T-cell (primary cell): ENCODE data around the gene OTUD3. TPM values are rescaled to one million over a fixed set of nuclear protein-coding genes. Genes with fewer than 3 reads are reported as not detected.

Experiments used
- ATAC-seq, 4 experiments: fragments of 200-7000 bp in 3 of 4; fragments of 150-1000 bp in 1 of 4; cut with Tn5 transposase; replicated peaks in 1 of 4; 1 replicate in 3 of 4; 2 replicates in 1 of 4; pipeline ENCODE4 v1.10.0; 2021; ENCODE audit warnings: moderate library complexity in 3 of 4, mild to moderate bottlenecking in 2 of 4, moderate number of reproducible peaks in 1 of 4
- CTCF ChIA-PET, 2 donors: fragments of 300-600 bp; sonication (Branson Sonifier 250); formaldehyde crosslinking; loops; one replicate each; lab custom pipeline; 2022; ENCODE audit warnings: antibody characterized with exemption in 2 of 2; lab: Charles Lee
- POLR2A ChIA-PET, 2 donors: fragments of 300-600 bp; sonication (Branson Sonifier 250); formaldehyde crosslinking; loops; one replicate each; lab custom pipeline; 2022; ENCODE audit warnings: antibody characterized with exemption in 2 of 2; lab: Charles Lee
- DNase-seq, 35 experiments: peaks; one replicate each; pipeline versions ENCODE4 v3.0.0 to v3.0.0-alpha.2; 2013 to 2023
- H3K27ac ChIP-seq: one replicate; pipeline ENCODE4 v1.5.1; 2013; ENCODE audit warnings: low read length
- H3K27me3 ChIP-seq, 2 experiments: replicated peaks in 1 of 2; 1 replicate in 1 of 2; 2 replicates in 1 of 2; pipeline versions ENCODE4 v1.6.1 to v1.7.0; 2013; ENCODE audit warnings: low read length in 1 of 2, mixed read lengths in 1 of 2; ENCODE audit not compliant: control insufficient read depth in 2 of 2, insufficient read depth in 2 of 2; ENCODE audit errors: extremely low read depth in 1 of 2
- H3K36me3 ChIP-seq, 2 donors: 1 replicate in 1 of 2; 2 replicates in 1 of 2; pipeline versions ENCODE4 v1.6.1 to v1.7.0; 2013; ENCODE audit warnings: low read length in 1 of 2; ENCODE audit not compliant: control insufficient read depth in 2 of 2, insufficient read depth in 1 of 2; ENCODE audit errors: extremely low read depth in 1 of 2
- H3K4me1 ChIP-seq, 2 experiments: 1 replicate in 1 of 2; 2 replicates in 1 of 2; pipeline versions ENCODE4 v1.6.1 to v1.7.0; 2013; ENCODE audit warnings: low read length in 2 of 2, mixed read lengths in 1 of 2; ENCODE audit not compliant: insufficient read depth in 2 of 2, control insufficient read depth in 1 of 2; ENCODE audit errors: extremely low read depth in 1 of 2
- H3K4me3 ChIP-seq, 2 donors: 1 replicate in 1 of 2; 2 replicates in 1 of 2; pipeline versions ENCODE4 v1.5.1 to v1.7.0; 2013; ENCODE audit warnings: mild to moderate bottlenecking in 2 of 2, low read length in 1 of 2, moderate library complexity in 1 of 2; ENCODE audit not compliant: control insufficient read depth in 1 of 2; ENCODE audit errors: extremely low read depth in 1 of 2
- H3K9me3 ChIP-seq: 2 replicates; pipeline ENCODE4 v1.7.0; 2013
- H3K27ac Mint-ChIP-seq, 2 donors: one replicate each; pipeline ENCODE4 v1.8.0; 2020 to 2021; ENCODE audit warnings: mild to moderate bottlenecking in 2 of 2, mixed read lengths in 2 of 2
- H3K27me3 Mint-ChIP-seq, 2 donors: one replicate each; pipeline ENCODE4 v1.8.0; 2021 to 2022; ENCODE audit warnings: mixed read lengths in 2 of 2
- H3K36me3 Mint-ChIP-seq: one replicate; pipeline ENCODE4 v1.8.0; 2021; ENCODE audit warnings: mixed read lengths
- H3K4me1 Mint-ChIP-seq, 3 donors: one replicate each; pipeline ENCODE4 v1.8.0; 2020 to 2022; ENCODE audit warnings: mixed read lengths in 3 of 3, mild to moderate bottlenecking in 1 of 3
- H3K4me3 Mint-ChIP-seq, 3 donors: one replicate each; pipeline ENCODE4 v1.8.0; 2020 to 2022; ENCODE audit warnings: mild to moderate bottlenecking in 3 of 3, mixed read lengths in 3 of 3, moderate library complexity in 3 of 3
- H3K9me3 Mint-ChIP-seq, 3 donors: one replicate each; pipeline ENCODE4 v1.8.0; 2020 to 2022; ENCODE audit warnings: mixed read lengths in 3 of 3
- WGBS: methylation state at CpG from one replicate; pipeline ENCODE4 v1.1.5; 2013; ENCODE audit warnings: missing lambda C conversion rate; ENCODE audit not compliant: insufficient coverage; 5-methylcytosine and 5-hydroxymethylcytosine counted together
- total RNA-seq, 35 experiments: library from RNA in 6 of 35; stranded (reverse) in 6 of 35; fragments of 120-200 nt in 1 of 35; gene quantifications; one replicate each; pipeline versions ENCODE4 v1.2.1 to v1.2.4 and lab custom pipeline; 2013 to 2026

The OTUD3 gene
- total RNA-seq, 5 donors from 2014 or later (not counting 1 experiment from before 2014, with no cell fraction given), result 10.6 to 20.4 (median 13.6) TPM

DNA sequence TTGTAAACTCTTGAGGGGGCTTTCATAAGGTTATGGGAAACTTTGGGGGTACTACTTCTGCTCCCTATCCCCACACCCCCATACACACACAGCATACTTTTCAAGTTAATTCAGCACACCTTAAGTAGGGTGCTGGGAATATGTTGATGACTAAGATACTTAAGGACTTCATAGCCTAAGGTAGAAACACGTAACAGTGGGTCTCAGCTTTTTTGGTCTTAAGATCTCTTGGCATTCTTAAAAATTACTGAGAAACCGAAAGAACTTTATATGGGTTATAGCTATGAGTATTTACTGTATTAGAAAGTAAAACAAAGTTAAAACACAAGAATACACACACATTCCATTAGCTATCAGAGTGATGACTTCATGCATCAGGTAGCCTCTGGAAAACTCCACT is 2.1 kb downstream of the OTUD3 start:
- Histone ChIP-seq H3K9me3 (no peaks in the 10 kb centered on the region), H3K36me3 (peaks cover 0 to 3% of the 10 kb centered on the region in 2 donors), H3K27ac (no peak overlapping the region), H3K4me3 (no peak overlapping the region), H3K27me3 (peaks cover 0 to 1% of the 10 kb centered on the region in 2 experiments), H3K4me1 (peaks cover 3 to 24% of the 10 kb centered on the region in 2 experiments)
- ATAC-seq (no peak), DNase-seq (no peak)
- Mint-ChIP-seq H3K27ac (no peak overlapping the region), H3K36me3 (no peaks in the 10 kb centered on the region), H3K4me1 (peaks cover 52 to 62% (median 56%) of the 10 kb centered on the region in 3 donors), H3K4me3 (peak overlapping the region in 2 of 3 donors; percentile 81 to 82), H3K27me3 (peaks cover 0 to 3% of the 10 kb centered on the region in 2 donors), H3K9me3 (no peaks in the 10 kb centered on the region)
- ChIA-PET CTCF (no interaction called here), POLR2A (no interaction called here)
- WGBS, result no CpG with 5 or more reads among the region's 2 CpGs

DNA sequence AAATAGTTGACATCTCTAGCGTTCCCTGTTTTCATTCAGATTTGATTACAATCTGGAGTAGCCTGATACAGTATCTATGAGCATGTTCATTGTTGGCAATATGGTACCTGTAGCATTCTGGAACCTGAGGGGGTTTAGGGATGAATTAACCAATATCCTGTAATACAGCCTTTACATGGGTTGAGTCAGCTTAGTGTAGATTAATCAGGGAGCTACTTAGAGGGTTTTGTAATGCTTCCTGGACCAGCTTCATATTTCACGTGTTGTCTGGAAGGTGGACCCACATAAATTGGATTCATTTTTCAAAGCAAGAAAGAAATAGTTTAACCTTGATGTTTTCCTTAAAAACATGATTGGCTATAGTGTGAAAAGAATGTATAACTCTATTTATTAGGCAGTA is 3.6 kb downstream of the OTUD3 start:
- Mint-ChIP-seq H3K4me3 (no peak overlapping the region), H3K9me3 (no peaks in the 10 kb centered on the region), H3K36me3 (peaks cover 3% of the 10 kb centered on the region), H3K4me1 (peaks cover 52 to 71% (median 57%) of the 10 kb centered on the region in 3 donors), H3K27ac (no peak overlapping the region), H3K27me3 (no peaks in the 10 kb centered on the region)
- Histone ChIP-seq H3K4me1 (peaks cover 3 to 24% of the 10 kb centered on the region in 2 experiments), H3K9me3 (no peaks in the 10 kb centered on the region), H3K27me3 (no peaks in the 10 kb centered on the region), H3K4me3 (no peak overlapping the region), H3K27ac (no peak overlapping the region), H3K36me3 (peaks cover 0 to 3% of the 10 kb centered on the region in 2 donors)
- ChIA-PET CTCF (no interaction called here), POLR2A (no interaction called here)
- WGBS, result no CpG with 5 or more reads among the region's 2 CpGs
- DNase-seq, result no peak
- ATAC-seq, result no peak

DNA sequence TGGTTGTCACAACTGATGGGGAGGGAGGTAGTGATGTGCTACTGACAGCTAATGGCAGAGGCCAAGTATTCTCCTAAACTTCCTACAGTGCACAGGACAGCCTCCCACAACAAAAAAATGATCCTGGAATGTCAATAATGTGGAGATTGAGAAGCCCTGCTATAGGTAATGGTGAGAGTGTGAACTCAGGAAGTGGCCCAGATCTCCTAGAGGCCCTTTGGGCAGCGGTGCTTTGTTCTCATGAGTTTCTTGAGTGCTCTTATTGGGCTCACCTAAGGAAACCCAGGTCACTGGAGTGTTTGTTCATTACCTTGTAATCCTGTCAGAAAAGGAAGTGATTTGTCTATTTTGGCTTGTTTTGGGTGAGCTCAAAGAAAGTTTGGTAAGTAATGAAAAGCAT is 5.9 kb downstream of the OTUD3 start:
- POLR2A ChIA-PET, result no interaction called here
- Histone ChIP-seq H3K27me3 (no peaks in the 10 kb centered on the region), H3K4me1 (peaks cover 3 to 15% of the 10 kb centered on the region in 2 experiments), H3K4me3 (no peak overlapping the region), H3K27ac (no peak overlapping the region), H3K36me3 (peaks cover 6 to 23% of the 10 kb centered on the region in 2 donors), H3K9me3 (no peaks in the 10 kb centered on the region)
- Mint-ChIP-seq H3K9me3 (no peaks in the 10 kb centered on the region), H3K27me3 (no peaks in the 10 kb centered on the region), H3K4me1 (peaks cover 49 to 64% (median 50%) of the 10 kb centered on the region in 3 donors), H3K27ac (no peak overlapping the region), H3K4me3 (no peak overlapping the region), H3K36me3 (peaks cover 20% of the 10 kb centered on the region)
- 57% methylated on average over 1 of the region's 1 CpG for WGBS
- DNase-seq, result no peak
- CTCF ChIA-PET, result no interaction called here
- no peak for ATAC-seq

DNA sequence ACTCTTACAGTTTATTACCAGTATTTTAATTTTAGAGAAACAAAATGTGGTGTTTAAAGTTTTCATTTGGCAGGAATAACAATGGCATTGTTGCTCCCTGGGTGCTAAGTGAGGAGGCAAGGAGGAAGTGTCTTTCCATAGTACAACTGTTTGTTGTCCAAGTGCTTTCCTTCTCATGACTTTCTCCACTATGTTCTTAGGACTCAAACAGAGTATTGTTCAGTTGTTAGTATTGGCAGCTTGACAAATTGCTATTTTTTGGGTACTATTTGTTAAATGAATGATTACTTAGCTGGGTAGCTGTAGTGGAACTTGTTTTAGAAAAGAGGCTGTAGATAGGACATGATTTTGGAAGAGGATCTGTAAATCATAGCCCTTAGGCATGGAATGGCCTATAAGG is 7.5 kb downstream of the OTUD3 start:
- Histone ChIP-seq H3K4me3 (no peak overlapping the region), H3K9me3 (no peaks in the 10 kb centered on the region), H3K4me1 (peaks cover 0 to 5% of the 10 kb centered on the region in 2 experiments), H3K27me3 (no peaks in the 10 kb centered on the region), H3K36me3 (peaks cover 6 to 36% of the 10 kb centered on the region in 2 donors), H3K27ac (no peak overlapping the region)
- ChIA-PET CTCF (interaction anchor here in 1 of 2 donors (0.5 kb wide), 1 partner anchor 21 kb away, joined by 3 read pairs; no protein-coding TSS in a partner anchor), POLR2A (no interaction called here)
- H3K36me3 Mint-ChIP-seq, result peaks cover 33% of the 10 kb centered on the region
- DNase-seq (no peak), ATAC-seq (no peak)
- H3K4me1 Mint-ChIP-seq, result peaks cover 34 to 49% (median 34%) of the 10 kb centered on the region in 3 donors
- no peaks in the 10 kb centered on the region for H3K9me3 Mint-ChIP-seq
- no peaks in the 10 kb centered on the region for H3K27me3 Mint-ChIP-seq
- H3K4me3 Mint-ChIP-seq, result no peak overlapping the region
- no peak overlapping the region for H3K27ac Mint-ChIP-seq

DNA sequence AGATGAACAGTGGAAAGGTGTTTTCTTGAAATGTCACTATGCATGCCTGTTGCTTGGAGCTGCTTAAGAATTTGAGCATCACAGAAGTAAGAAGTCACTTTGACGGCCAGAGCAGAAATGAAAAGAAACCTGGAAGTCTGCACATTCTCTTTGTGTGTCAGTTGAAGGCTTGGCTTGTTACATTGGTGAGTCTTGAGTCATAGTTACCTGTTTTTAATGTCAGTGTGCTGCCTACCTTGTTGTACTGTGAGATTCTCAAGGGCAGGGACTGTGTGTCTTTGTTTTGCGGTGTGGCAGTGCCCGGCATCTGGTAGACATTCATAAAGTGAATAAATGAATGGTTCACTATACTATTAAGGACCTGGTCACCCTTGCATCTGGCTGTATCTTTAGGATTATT is 9.9 kb downstream of the OTUD3 start:
- Histone ChIP-seq H3K27me3 (no peaks in the 10 kb centered on the region), H3K27ac (no peak overlapping the region), H3K4me3 (no peak overlapping the region), H3K4me1 (no peaks in the 10 kb centered on the region), H3K9me3 (no peaks in the 10 kb centered on the region), H3K36me3 (peaks cover 6 to 44% of the 10 kb centered on the region in 2 donors)
- no peak for ATAC-seq
- peaks cover 17 to 30% (median 20%) of the 10 kb centered on the region in 3 donors for H3K4me1 Mint-ChIP-seq
- WGBS, result 92% methylated on average over 1 of the region's 3 CpGs
- ChIA-PET CTCF (no interaction called here), POLR2A (no interaction called here)
- no peak overlapping the region for H3K4me3 Mint-ChIP-seq
- DNase-seq, result no peak
- H3K27me3 Mint-ChIP-seq, result no peaks in the 10 kb centered on the region
- peaks cover 50% of the 10 kb centered on the region for H3K36me3 Mint-ChIP-seq
- no peaks in the 10 kb centered on the region for H3K9me3 Mint-ChIP-seq
- H3K27ac Mint-ChIP-seq, result no peak overlapping the region

DNA sequence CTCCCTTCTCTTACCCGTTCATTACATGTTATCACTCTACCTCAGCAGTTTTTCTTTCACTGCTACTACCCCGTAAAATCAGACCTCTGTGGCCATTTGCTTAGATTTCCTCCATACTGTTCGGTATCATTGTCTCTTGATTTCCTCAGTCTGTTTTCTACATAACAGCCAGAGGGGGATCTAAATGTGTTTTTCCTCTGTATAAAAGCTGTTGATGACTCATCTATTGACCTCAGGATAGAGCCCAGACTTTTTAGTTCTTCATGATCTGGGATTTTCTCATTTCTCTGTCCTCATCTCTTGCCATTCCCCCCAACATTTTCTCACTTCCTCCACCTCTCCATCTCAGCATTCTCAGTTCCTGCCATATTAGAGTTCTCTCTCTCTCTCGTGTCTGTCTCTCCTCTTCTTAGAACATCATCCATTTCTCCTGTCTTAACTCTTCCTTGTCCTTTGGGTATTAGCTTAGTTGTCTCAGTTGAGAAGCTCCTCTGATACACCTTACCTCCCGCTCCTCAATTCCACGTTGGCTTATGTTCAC is 10.5 kb downstream of the OTUD3 start:
- WGBS, result 83% methylated on average over 2 of the region's 6 CpGs

More for the DNA sequence above, 10.5 kb downstream of the OTUD3 start:
- Mint-ChIP-seq H3K36me3 (peaks cover 54% of the 10 kb centered on the region), H3K9me3 (no peaks in the 10 kb centered on the region), H3K4me1 (peaks cover 12 to 25% (median 14%) of the 10 kb centered on the region in 3 donors), H3K4me3 (no peak overlapping the region), H3K27me3 (no peaks in the 10 kb centered on the region), H3K27ac (no peak overlapping the region)
- Histone ChIP-seq H3K9me3 (no peaks in the 10 kb centered on the region), H3K36me3 (peaks cover 6 to 46% of the 10 kb centered on the region in 2 donors), H3K27ac (no peak overlapping the region), H3K4me3 (no peak overlapping the region), H3K4me1 (no peaks in the 10 kb centered on the region), H3K27me3 (no peaks in the 10 kb centered on the region)
- DNase-seq (no peak), ATAC-seq (no peak)
- CTCF ChIA-PET, result interaction anchor here in 1 of 2 donors (0.5 kb wide), 1 partner anchor 9 kb away, joined by 3 read pairs; no protein-coding TSS in a partner anchor
- POLR2A ChIA-PET, result no interaction called here
